GM10847 (cell line): ENCODE measurements around the gene DGKG.

ENCODE experiments used
- POLR2A ChIP-seq: IDR thresholded peaks from 2 replicates; pipeline ENCODE4 v1.6.1; 2011; ENCODE audit not compliant: insufficient read length; ENCODE audit errors: extremely low read depth

Gene DGKG

GRCh38 chr3:186107215-186108105, 254.6 kb downstream of the DGKG start:
- TF ChIP-seq POLR2A: no peak

DNA sequence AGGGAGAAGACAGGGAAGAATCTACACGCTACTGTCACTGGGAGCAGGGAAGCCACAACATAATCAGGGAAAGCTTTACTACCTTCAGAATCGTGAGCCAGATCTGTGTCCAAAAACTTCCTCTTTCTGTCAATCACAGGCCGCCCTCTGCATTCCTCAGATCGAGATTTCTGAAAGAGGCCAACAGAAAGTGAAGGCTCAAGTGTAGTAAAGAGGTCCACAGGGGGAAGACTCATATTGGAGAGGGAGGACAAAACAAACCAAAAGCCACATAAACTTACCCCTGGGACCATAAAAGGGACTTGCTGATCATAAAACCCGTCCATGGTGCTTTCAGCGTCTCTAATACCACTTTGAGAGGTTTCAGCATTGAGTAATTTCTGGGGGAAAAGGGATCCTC, 256.5 kb downstream of the DGKG start:
- no peak for TF ChIP-seq POLR2A

GRCh38 chr3:186102687-186103086, 259.3 kb downstream of the DGKG start:
- no peak for TF ChIP-seq POLR2A

DNA sequence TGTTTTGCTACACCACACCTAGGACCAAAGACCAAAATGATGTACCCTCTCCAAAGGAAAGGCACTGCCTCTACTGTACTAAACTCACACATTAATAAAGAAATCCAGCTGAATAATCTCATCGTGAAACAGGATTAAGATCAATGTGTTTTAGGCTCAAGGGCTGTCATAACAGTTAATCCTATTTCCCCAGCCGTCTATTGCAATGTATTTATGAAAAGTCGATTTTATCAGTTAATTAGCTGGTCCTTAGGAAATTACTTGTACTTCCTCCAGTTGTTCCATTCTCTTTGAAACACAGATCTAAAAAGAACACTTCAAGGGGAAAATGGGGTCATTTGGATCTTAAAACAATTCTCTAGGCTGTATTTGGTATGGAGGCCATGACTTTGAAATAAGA, 261.6 kb downstream of the DGKG start:
- no peak for TF ChIP-seq POLR2A

DNA sequence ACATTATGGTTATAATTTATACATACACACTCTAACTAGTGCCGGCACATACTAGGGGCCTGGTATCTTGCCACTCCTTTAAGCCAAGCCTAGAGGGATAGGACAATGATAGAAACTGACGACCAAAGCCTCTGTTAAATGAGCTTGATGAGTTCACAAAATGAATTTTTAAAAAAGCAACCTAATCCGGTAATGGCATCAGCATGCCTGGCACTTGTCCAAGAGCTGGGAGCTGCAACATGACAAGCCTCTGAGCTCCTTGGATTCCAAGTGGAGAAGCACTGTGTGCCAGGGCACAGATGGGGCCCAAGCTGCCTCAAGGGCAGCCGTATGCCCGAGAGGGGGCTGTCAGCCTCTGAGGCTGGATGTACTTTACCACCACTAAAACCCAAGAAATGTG, 262.9 kb downstream of the DGKG start:
- no peak for TF ChIP-seq POLR2A

- TF ChIP-seq POLR2A: no peak
Observed at GRCh38 chr3:186098740-186099139, 263.3 kb downstream of the DGKG start.

- TF ChIP-seq POLR2A: no peak
Observed at GRCh38 chr3:186097663-186098451, 264.2 kb downstream of the DGKG start.

DNA sequence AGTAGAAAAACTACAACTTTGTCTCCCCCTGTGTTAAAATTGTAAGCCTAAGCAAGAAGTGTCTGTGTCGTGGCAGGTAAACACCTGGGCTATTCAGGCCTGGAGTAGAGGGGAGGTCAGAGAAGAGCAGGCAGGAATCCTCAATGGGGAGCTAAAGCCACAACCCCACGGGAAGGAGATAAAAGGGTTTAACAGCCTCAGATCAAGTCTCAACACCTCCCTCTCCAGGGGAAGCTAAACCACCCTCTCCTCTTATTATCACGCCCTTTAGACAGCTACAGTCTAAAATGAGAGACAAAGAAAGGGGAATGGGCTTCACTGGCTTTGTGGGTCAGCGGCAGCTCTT, 264.7 kb downstream of the DGKG start:
- no peak for TF ChIP-seq POLR2A
